ENCODE measurements around the gene ZFR2.

ZFR2 gene

DNA sequence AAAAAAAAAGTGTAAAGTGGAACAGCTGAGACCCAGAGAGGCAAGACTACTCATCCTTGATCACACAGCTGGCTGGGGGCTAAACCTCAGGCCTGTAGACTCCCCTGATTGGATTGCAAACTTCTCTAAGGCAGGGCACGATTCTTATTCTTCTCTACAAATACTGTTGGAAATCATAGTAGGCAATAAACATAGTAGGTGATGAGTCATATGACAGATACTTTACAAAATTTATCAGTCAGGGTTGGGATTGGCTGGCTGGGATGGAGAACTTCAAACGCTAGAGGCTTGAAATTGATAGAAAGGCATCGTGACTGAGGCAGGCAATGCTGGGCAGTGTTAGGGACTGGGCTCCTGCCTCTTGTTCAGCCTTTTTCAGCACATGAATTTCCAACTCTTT is 76.7 kb downstream of the ZFR2 start (continued):
- TF ChIP-seq, protein P1, sequence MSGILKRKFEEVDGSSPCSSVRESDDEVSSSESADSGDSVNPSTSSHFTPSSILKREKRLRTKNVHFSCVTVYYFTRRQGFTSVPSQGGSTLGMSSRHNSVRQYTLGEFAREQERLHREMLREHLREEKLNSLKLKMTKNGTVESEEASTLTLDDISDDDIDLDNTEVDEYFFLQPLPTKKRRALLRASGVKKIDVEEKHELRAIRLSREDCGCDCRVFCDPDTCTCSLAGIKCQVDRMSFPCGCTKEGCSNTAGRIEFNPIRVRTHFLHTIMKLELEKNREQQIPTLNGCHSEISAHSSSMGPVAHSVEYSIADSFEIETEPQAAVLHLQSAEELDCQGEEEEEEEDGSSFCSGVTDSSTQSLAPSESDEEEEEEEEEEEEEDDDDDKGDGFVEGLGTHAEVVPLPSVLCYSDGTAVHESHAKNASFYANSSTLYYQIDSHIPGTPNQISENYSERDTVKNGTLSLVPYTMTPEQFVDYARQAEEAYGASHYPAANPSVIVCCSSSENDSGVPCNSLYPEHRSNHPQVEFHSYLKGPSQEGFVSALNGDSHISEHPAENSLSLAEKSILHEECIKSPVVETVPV (CRISPR knock-in tag; IDR thresholded peaks at IDR 0.05) = no peak
- TF ChIP-seq ZFP30 (CRISPR knock-in tag; IDR thresholded peaks at IDR 0.05) = no peak
- TF ChIP-seq ESRRG (CRISPR knock-in tag; IDR thresholded peaks at IDR 0.05) = no peak
- TF ChIP-seq CSDC2 (CRISPR knock-in tag; IDR thresholded peaks at IDR 0.05) = no peak
- TF ChIP-seq ZNF70 (CRISPR knock-in tag; IDR thresholded peaks at IDR 0.05) = no peak
- no peak for TF ChIP-seq OSR1 (CRISPR knock-in tag; IDR thresholded peaks at IDR 0.05)

DNA sequence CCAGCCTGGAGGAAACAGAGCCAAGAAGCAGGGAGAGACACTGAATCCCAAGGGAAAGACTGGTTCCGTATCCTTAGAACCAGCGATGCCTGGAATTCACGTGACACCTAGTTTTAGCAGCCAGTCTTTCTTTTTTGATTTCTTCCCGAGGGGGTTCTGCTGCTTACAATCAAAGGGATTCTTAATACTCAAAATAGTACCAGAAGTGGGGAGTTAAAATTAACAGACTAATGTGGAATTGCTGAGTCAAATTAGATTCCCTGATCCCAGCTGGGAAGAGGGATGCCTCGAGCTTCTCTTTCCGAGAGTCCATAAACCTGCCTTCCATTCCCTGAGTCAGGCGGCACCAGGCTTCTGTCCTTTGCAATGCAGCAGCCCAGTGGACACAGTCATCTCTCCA is 77.9 kb downstream of the ZFR2 start:
- TF ChIP-seq ARNTL (CRISPR knock-in tag; IDR thresholded peaks at IDR 0.05; ENCODE audit: borderline replicate concordance, low read depth) = no peak
- TF ChIP-seq RARB (CRISPR knock-in tag; IDR thresholded peaks at IDR 0.05) = no peak
- TF ChIP-seq TOX (CRISPR knock-in tag; IDR thresholded peaks at IDR 0.05; ENCODE audit: borderline replicate concordance) = no peak
- ATAC-seq = no peak

DNA sequence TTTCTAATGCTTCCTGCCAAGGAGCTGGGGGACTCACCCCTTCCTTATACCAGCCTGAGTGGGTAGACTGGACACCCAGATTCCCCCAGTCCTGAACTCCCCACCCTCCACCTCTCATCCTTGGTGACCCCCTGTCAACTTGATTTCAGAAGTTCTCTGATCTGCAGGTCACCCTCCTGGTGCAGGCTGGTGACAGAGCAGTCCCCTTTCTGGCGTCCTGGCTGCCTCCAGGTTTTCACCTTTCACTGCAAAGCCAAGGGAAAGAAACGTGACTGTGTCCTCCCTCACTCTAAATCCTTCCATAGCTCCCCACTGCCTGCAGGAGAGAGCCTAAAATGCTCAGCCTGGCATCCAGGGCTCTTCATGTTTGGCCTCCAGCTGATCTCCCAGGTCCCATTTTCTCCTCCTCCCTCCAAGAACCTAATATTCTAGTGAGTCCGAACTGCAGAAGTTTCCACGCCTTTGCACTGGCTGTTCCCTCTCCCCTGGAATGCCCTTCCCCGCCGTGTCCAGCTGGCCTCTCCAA is 78.6 kb downstream of the ZFR2 start:
- ATAC-seq = no peak
- TF ChIP-seq, protein P1 (CRISPR knock-in tag; IDR thresholded peaks at IDR 0.05) = no peak
- TF ChIP-seq SNAI2 (CRISPR knock-in tag; IDR thresholded peaks at IDR 0.05) (no peak), ESRRG (CRISPR knock-in tag; IDR thresholded peaks at IDR 0.05) (no peak), OSR1 (CRISPR knock-in tag; IDR thresholded peaks at IDR 0.05) (no peak), BACH2 (CRISPR knock-in tag; IDR thresholded peaks at IDR 0.05; ENCODE audit: borderline replicate concordance) (no peak), ISL1 (CRISPR knock-in tag; IDR thresholded peaks at IDR 0.05) (no peak), ZNF565 (CRISPR knock-in tag; conservative IDR thresholded peaks at IDR 0.05; ENCODE audit: low read depth) (no peak), RARB (CRISPR knock-in tag; IDR thresholded peaks at IDR 0.05) (no peak), TOX (CRISPR knock-in tag; IDR thresholded peaks at IDR 0.05; ENCODE audit: borderline replicate concordance) (no peak), ARNTL (CRISPR knock-in tag; IDR thresholded peaks at IDR 0.05; ENCODE audit: borderline replicate concordance, low read depth) (no peak), GLIS3 (CRISPR knock-in tag; IDR thresholded peaks at IDR 0.05) (no peak), ZC3H10 (CRISPR knock-in tag; IDR thresholded peaks at IDR 0.05) (no peak), TCF4 (CRISPR knock-in tag; IDR thresholded peaks at IDR 0.05; ENCODE audit: borderline replicate concordance) (no peak)
- TF ChIP-seq, protein P2, sequence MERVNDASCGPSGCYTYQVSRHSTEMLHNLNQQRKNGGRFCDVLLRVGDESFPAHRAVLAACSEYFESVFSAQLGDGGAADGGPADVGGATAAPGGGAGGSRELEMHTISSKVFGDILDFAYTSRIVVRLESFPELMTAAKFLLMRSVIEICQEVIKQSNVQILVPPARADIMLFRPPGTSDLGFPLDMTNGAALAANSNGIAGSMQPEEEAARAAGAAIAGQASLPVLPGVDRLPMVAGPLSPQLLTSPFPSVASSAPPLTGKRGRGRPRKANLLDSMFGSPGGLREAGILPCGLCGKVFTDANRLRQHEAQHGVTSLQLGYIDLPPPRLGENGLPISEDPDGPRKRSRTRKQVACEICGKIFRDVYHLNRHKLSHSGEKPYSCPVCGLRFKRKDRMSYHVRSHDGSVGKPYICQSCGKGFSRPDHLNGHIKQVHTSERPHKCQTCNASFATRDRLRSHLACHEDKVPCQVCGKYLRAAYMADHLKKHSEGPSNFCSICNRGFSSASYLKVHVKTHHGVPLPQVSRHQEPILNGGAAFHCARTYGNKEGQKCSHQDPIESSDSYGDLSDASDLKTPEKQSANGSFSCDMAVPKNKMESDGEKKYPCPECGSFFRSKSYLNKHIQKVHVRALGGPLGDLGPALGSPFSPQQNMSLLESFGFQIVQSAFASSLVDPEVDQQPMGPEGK (CRISPR knock-in tag; IDR thresholded peaks at IDR 0.05; ENCODE audit: borderline replicate concordance) = no peak
- TF ChIP-seq, protein P3, sequence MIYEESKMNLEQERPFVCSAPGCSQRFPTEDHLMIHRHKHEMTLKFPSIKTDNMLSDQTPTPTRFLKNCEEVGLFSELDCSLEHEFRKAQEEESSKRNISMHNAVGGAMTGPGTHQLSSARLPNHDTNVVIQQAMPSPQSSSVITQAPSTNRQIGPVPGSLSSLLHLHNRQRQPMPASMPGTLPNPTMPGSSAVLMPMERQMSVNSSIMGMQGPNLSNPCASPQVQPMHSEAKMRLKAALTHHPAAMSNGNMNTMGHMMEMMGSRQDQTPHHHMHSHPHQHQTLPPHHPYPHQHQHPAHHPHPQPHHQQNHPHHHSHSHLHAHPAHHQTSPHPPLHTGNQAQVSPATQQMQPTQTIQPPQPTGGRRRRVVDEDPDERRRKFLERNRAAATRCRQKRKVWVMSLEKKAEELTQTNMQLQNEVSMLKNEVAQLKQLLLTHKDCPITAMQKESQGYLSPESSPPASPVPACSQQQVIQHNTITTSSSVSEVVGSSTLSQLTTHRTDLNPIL (CRISPR knock-in tag; IDR thresholded peaks at IDR 0.05; ENCODE audit: low read depth) = no peak
- TF ChIP-seq, protein P4, sequence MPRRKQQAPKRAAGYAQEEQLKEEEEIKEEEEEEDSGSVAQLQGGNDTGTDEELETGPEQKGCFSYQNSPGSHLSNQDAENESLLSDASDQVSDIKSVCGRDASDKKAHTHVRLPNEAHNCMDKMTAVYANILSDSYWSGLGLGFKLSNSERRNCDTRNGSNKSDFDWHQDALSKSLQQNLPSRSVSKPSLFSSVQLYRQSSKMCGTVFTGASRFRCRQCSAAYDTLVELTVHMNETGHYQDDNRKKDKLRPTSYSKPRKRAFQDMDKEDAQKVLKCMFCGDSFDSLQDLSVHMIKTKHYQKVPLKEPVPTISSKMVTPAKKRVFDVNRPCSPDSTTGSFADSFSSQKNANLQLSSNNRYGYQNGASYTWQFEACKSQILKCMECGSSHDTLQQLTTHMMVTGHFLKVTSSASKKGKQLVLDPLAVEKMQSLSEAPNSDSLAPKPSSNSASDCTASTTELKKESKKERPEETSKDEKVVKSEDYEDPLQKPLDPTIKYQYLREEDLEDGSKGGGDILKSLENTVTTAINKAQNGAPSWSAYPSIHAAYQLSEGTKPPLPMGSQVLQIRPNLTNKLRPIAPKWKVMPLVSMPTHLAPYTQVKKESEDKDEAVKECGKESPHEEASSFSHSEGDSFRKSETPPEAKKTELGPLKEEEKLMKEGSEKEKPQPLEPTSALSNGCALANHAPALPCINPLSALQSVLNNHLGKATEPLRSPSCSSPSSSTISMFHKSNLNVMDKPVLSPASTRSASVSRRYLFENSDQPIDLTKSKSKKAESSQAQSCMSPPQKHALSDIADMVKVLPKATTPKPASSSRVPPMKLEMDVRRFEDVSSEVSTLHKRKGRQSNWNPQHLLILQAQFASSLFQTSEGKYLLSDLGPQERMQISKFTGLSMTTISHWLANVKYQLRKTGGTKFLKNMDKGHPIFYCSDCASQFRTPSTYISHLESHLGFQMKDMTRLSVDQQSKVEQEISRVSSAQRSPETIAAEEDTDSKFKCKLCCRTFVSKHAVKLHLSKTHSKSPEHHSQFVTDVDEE (CRISPR knock-in tag; IDR thresholded peaks at IDR 0.05) = no peak

Data from SK-N-SH treated with all-trans-retinoic acid at 6 μM for 48 hours (cell line).